Left forelimb (tissue), 1 donor: ENCODE measurements around the gene ZNF133.
"Not testable (repeated sequence)": the region's sequence is repeated elsewhere in the genome, so short reads cannot be mapped to it uniquely, and the experiment has no call there.

Experiments used
- DNase-seq: peaks from one replicate; pipeline ENCODE4 v3.0.0-alpha.2; 2018; ENCODE audit warnings: low spot score

Gene ZNF133

DNA sequence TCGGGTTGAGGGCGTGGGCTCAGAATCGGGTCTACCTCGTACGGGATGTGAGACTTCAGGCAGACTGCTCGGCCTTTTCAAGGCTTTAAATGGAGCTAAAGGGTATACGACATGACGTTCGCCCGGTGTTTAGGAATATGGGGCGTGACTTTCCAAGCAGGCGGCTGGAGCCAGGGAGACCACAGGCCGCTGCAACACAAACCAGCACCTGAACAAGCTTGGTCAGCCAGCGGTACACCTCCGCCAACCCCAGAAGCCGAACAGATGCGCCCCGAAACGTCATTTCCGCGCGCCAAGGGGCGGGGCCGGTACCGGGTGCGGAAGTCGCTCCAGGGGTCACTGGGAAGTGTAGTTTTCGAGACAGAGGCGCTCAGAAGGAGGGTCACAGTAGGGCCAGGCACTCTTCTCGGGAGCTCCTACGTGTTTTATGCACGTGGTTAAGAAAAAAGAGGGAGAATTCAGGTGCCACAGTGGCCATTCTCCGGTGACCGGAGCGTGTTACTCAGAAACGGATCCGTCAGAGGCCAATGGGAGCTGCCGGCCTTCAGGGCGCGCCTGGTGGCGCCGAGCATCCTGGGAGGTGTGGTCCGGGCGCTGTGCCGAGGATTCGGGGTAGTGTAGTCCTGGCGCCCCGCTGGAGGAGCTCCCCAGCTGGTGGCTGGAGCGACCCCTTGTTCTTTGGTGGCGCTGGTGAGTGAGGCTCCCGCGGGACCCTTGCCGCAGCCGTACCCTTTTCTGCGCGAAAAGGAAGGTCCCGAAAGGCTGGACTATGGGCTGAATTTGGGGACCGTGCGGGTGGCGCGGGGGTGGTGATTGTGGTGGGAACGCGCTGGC, at the start of gene ZNF133:
ZNF133 (plus strand) TSS at position 613 of the 834 bp plus-strand sequence. CDS start 17,160 bp downstream, outside the sequence.
- peak; percentile 99 for DNase-seq

DNA sequence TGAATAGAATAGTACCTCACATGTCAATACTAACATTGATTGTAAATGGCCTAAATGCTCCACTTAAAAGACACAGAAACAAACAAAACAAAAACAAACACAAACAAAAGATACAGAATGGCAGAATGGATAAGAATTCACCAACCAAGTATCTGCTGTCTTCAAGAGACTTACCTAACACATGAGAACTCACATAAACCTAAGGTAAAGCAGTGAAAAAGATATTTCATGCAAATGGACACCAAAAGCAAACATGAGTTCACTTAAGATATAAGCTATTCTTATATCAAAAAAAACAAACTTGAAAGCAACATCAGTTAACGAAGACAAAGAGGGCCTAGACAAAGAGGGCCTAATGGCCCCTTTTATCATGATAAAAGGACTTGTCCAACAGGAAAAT, 47.3 kb upstream of the ZNF133 start:
- no peak for DNase-seq

DNA sequence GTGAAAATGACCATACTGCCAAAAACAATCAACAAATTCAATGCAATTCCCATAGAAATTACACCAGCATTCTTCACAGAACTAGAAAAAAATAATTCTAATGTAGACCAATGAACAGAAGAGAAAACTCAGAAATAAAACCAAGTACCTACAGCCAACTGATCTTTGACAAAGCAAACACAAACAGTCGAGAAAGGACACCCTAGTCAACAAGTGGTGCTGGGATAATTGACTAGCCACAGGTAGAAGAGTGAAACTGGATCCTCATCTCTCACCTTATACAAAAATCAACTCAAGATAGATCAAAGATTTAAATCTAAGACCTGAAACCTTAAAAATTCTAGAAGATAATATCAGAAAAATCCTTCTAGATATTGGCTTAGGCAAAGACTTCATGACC, 44.5 kb upstream of the ZNF133 start:
- DNase-seq: no peak

DNA sequence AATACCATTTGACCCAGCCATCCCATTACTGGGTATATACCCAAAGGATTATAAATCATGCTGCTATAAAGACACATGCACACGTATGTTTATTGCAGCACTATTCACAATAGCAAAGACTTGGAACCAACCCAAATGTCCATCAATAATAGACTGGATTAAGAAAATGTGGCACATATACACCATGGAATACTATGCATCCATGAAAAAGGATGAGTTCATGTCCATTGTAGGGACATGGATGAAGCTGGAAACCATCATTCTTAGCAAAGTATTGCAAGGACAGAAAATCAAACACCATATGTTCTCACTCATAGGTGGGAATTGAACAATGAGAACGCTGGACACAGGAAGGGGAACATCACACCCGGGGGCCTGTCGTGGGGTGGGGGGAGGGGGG, 39.8 kb upstream of the ZNF133 start:
- DNase-seq: not testable (repeated sequence)

DNA sequence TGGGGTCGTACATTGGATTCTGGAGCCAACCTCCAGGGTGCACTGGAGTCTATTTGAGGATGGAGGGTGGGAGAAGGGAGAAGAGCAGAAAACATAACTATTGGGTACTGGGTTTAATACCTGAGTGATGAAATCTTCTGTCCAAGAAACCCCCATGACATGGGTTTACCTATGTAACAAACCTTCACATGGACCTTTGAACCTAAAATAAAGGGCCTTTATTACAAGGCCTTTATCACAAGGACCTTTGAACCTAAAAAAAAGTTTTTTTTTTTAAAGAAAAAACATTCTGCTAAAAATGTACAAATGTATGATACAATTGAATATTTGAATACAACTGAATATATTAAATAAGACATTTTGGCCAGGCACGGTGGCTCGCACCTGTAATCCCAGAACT, 38.1 kb upstream of the ZNF133 start:
- no peak for DNase-seq

DNA sequence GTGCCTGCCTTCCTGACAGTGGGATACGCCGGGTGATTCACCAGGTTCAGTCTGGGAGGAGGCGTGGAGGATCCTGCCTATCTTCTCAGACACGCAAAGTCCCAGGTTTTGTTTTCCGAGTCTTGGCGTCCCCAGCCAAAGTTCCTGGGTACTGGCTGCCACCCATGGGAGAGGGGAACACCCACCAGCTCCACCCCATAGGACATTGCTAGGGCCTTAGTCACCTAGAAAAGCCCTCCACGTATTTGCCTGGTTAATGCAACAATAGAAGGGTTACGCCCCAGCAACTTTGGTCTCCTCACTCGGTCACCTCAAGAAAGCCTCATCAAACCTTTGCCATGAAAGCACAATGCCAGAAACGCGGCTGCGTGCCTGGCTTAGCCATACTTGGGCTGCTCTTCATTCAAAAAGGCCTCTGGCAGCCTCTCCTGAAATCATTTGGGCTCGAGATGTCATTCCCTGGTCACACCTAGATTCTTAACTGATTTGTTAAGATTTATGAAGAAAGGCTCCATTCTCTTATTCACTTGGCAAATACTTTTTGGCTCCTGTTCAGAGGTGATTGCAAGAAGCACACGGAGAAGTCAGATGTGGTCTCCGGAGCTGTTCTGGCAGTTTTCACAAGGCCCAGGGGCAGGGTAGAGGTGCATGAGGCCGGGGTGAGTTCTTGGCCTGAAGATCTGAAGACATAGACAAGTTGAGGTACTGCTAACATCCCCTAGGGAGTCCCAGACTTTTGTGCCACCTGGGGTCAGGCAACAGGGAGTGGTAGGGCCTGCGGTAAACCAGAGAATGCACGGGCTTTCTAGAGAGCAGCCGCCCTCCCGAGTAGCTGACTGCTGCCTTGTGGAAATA, 35.5 kb upstream of the ZNF133 start:
- no peak for DNase-seq

DNA sequence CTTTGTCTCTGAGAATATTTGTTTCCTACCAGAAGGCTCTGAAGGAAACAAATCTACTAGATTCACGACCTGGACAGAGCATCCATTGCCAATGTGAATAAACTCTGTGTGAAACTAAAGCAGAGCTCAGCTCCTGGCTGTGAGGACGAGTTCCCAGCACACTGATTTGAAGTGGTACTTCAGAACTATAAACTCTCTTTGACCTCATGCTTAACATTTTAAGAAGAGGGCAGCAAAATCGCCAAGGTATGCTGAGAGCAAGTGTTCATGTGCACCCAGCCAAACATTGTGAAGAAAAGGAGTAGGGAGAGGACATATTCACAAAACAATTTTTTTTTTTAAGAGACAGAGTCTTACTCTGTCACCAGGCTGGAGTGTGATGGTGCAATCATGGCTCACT, 33.7 kb upstream of the ZNF133 start:
- no peak for DNase-seq

DNA sequence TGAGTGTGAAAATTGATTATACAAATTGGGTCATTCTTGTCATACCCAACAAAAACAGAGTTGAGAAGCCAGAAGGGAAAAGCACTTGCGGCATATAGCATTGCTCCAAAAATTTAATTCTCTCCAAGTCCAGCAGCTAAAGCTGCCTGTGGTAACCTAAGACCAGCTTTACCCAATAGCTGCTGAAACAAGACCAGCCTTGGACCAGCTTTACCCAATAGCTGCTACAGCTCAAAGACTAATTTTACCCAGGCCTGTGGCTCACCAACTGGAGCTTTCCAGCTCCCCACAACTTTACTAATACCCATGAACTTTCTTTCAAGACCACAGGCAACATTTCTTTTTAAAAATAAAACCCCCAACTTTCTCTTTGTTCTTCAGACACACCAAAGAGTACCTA, 32.8 kb upstream of the ZNF133 start:
- DNase-seq: no peak

DNA sequence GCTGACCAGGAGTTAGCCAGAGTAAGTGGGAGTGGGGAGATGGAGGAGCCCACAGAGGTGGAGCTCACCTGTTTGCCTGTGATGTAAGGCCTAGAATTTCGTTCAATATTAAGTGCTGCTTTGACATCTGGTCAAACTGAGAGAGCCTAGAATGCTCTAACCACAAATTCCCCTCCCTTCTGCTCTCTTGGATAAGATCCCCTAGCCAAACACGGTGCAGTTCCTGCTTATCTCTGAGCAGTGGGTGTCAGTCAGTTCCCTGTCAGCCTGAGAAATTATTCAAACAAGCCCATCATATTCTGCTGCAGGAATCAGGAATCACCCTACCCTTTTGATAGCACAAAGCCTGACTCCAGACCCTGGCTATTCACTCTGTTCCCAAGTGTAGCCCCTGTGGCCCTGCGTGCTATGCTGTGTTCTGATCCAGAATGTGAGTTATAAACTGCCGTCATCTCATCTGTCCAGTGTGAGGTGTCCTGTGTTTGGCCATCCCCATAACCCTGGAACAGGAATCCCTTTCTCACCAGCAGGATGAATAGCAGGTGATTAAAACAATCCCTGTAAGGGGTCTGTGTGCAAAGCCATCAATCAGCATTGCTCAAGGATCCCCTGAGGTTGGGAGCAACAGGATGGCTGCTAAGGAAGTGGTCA, 31.8 kb upstream of the ZNF133 start:
- no peak for DNase-seq

DNA sequence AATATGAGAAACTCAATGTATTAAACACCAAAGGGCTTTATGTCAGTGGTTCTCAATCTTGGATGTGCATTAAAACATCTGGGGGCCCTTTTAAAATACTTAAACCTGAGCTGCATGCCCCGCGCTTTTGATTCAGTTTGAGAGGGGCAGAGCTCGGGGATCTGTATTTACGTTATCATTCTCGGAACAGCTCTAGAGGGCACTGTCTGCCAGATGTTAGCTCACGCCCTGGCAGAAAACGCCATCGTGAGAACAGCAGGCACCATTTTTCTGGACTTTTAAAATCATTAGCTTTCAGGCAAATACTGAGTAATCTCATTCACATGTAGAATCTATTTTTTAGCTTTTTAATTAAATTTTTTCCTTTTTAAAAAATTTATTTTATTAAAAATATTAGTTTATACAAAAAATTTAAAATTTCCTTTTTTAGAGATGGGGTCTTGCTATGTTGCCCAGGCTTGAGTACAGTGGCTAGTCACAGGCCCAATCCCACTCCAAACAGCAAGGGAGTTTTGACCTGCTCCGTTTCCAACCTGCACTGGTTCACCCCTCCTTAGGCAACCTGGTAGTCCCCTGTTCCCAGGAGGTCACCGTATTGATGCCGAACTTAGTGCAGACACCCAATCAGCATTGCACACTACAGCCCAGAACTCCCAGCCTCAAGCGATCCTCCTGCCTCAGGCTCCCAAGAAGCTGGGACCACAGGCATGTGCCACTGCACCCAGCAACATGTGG, 30.0 kb upstream of the ZNF133 start:
- no peak for DNase-seq

DNA sequence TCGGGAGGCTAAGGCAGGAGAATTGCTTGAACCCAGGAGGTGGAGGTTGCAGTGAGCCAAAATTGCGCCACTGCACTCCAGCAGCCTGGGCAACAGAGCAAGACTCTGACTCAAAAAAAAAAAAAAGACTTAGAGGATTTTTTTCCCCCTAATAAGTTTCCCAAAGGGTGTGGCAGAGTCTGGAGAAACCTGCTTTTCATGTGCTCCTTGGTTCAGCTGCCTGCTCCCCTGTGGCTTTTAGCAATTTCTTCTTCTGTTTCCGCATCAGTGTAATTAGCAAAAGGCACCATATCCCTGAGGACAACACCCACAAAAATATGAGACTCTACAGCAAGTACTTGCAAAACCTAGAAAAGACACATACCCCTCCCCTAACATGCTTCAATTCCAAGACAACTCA, 28.6 kb upstream of the ZNF133 start:
- no peak for DNase-seq

DNA sequence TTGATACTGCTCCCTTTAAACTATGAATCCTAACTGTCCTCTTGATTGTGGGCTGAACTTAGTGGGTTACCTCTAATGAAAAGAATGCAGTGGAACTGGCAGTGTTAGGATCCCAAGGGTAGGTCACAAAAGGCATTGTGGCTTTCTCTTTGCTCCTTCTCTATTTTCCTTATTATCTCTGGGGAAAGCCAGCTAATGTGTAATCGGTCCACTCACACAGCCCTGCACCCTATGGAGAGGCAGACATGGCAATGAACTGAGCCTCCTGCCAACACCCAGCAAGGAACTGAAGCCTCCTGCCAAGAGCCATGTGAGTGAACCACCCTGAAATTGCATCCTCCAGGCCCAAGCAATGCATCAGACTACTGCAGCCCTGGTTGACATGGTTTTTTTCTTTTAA, 24.6 kb upstream of the ZNF133 start:
- DNase-seq: no peak

DNA sequence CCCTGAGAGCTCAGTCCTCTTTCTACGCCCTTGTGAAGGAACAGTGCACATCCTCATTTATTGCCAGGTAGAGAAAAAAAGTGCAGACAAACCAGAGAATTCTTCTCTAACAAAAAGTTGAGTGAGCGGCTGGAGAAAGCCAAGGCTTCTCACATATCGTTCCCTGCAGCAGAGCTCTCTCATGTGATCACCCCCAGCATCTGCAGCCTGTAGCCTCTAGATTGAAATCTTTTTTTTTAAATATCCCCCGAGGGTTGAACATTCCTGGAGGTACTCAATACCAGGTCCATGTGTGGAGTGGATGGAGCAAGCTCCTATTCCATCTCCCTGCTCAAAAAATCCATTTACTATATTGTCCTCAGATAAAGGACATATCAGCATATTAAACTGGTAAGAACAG, 22.9 kb upstream of the ZNF133 start:
- no peak for DNase-seq

DNA sequence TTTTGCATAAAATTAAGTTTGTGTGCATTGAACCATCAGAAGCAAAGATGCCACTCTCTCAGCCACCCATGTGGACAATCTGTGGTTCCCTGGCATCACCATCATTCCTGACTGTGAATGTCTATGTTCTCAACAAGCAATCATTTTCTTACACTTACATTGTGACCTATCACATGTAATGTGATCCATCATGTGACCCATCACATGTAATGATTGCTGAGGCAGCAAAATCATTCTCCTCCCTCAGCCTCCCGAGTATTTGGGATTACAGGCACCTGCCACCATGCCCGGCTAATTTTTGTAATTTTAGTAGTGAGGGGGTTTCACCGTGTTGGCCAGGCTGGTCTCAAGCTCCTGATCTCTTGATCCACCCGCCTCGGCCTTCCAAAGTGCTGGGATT, 22.0 kb upstream of the ZNF133 start:
- no peak for DNase-seq

DNA sequence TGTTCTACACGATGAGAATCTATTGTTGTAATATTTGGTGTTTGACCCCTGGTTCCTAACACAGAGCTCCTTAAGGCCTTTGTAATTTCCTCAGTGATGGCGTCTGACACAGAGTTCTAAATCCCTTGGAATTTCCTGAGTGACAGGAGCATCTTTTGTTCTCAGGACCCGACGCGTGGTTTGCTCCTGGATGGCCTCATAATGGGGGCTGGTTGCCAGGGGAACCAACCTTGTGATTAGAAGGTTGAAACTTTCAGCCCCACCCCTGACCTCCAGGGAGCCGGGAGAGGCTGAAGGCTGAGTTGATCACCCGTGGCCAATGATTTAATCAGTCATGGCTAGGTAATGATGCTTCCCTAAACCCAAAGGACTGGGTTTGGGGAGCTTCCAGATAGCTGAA, 20.5 kb upstream of the ZNF133 start:
- DNase-seq: no peak

DNA sequence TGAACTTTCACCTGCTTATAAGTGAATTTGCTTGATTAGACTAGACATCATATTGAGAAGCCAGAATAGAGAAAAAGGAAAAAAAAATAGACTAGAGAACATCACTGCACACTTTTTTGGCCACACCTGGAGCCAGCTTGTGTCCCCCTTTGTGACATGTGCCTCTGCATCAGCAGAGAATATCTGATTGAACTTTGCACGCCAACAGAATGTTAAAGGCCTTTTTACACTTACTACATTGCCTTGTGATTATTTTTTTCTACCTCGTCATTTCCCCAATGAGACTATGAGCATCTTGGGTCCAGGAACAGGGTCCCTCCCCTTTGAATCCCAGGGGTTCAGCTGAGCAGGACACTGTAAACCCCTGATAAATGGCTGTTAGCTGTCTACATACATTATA, 17.2 kb upstream of the ZNF133 start:
- DNase-seq: no peak

DNA sequence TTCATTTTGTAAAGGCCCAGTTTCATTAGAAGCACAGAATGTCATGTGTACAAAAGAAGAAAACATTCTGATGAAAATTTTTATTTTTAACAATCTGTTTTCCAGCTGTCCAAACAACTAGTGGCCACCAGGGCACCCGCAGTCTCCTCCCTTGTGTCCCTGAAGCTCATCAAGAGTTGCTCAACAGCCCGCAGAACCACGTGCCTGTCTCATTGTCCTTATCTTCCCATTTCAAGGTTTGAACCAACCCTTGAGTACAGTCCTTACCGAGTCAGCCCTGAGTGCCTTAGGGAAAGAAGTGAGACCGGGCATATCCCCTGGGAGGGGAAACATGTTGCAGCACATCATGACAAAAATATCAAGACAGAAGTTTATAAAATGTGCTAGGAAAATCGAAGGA, 15.9 kb upstream of the ZNF133 start:
- DNase-seq: no peak

DNA sequence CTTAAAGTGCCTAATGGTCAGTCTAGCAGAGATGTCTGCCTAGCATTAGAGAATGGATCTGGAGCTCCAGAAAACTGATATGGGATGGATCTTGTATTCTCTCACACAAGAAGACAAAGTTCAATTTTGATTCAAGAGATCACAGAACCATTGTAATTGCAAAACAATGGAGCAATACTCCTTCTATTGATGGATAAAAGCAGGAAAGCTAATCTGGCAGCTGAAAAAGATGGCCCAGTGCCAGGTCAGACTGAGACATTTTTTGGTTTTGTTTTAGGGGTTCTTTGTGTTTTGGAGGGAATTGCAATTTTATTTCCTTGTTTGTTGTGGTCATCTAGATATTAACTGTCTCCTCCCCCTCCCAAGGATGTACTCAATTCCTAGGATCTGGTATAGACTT, 14.6 kb upstream of the ZNF133 start:
- DNase-seq: no peak

DNA sequence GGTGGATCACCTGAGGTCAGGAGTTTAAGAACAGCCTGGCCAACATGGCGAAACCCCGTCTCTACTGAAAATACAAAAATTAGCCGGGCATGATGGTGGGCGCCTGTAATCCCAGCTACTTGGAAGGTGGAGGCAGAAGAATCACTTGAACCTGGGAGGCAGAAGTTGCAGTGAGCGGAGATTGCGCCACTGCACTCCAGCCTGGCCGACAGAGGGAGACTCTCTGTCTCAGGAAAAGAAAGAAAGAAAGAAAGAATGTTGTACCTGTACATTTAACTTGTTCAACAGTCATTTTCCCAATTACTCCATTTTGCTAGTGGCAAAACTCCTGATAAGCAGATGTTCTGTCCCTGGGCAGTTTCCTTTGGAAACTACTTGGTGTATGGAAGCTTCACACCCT, 12.4 kb upstream of the ZNF133 start:
- DNase-seq: not testable (repeated sequence)

DNA sequence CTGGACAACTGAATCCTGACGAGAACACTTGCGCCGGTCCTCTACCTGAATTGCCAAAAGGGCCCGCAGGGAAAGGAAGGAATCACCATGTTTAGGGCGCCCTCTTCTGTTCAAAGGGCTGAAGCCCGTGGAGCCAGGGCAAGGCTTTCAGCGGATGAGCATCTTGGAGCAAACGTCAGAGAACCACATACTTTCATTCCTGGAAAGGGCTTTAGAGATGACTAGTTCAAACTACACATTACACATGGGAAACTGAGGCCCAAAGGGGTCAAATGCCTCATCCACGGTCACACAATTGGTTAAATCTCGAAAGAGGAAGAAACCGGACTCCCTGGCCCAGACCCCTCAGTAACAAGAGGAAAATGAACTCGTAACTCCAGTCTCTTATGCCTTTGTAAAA, 11.5 kb upstream of the ZNF133 start:
- peak; percentile 70 for DNase-seq

DNA sequence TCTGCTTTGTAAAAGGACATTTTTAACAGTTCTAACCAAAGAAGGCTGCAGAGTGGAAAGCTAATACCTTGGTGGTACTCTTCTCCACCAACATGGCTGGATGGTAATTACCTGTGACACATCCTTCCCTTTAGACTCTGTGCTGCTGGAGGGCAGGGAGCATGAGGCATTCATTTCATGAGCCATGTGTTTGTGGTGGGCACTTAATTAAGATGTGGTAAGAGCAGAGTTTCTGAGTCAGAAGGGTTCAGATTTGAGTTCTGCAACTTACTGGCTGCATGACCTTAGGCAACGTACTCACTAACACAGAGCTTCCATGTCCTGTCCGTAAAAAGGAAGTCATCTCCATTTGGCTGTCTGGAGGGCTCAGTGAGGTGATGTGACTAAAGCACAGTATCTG, 9.1 kb upstream of the ZNF133 start:
- DNase-seq: no peak
